HCT116 (cell line): ENCODE measurements around the gene HMGXB3. TPM values are rescaled to one million over a fixed set of nuclear protein-coding genes. Genes with fewer than 3 reads are reported as not detected.

Experiments
- ATAC-seq: fragments of 200-7000 bp; cut with Tn5 transposase; 2 replicates; pipeline ENCODE4 v1.9.1; 2020; ENCODE audit warnings: mild to moderate bottlenecking, moderate library complexity
- BruUV-seq: library from RNA; stranded (reverse); fragments of 400-500 nt; replicated peaks from 2 replicates; lab custom pipeline; 2021; lab: Mats Ljungman, UMichigan
- CTCF ChIA-PET: fragments of 300-600 bp; sonication (Branson Sonifier 250); formaldehyde crosslinking; loops from one replicate; lab custom pipeline; 2021; ENCODE audit warnings: antibody characterized with exemption; lab: Charles Lee
- POLR2A ChIA-PET: fragments of 300-600, 350-600 bp; sonication (Branson Sonifier 250); formaldehyde crosslinking; loops from one replicate; lab custom pipeline; 2021; ENCODE audit warnings: antibody characterized with exemption; lab: Charles Lee
- RAD21 ChIA-PET, 2 experiments: fragments of 300-600 bp; sonication (Branson Sonifier 250); formaldehyde crosslinking; loops; one replicate each; lab custom pipeline; 2023; ENCODE audit warnings: low total read pairs in 2 of 2; ENCODE audit not compliant: uncharacterized antibody in 2 of 2, unreplicated experiment in 2 of 2, low non-redundant PET in 1 of 2; lab: Charles Lee
- DNase-seq: peaks from one replicate; pipeline ENCODE4 v3.0.0-alpha.2; 2010; ENCODE audit warnings: low read depth, low spot score
- H2AFZ ChIP-seq: fragments of 200-600 bp; shearing (Covaris generic), sonication (generic); 2 replicates; pipeline ENCODE4 v1.6.1; 2017; ENCODE audit warnings: low read depth, mixed run types, mixed read lengths, antibody characterized with exemption, low read length; ENCODE audit not compliant: poor library complexity, severe bottlenecking
- H3K27ac ChIP-seq: 2 replicates; pipeline ENCODE4 v1.5.1; 2012; ENCODE audit warnings: low read depth, low read length
- H3K27me3 ChIP-seq: fragments of 200-600 bp; sonication (generic); 2 replicates; pipeline ENCODE4 v1.6.1; 2016; ENCODE audit warnings: mixed run types, low read length, mixed read lengths; ENCODE audit not compliant: insufficient read depth
- H3K36me3 ChIP-seq, 2 experiments: fragments of 200-500 bp in 1 of 2; fragments of 200-600 bp in 1 of 2; sonication (Bioruptor generic) in 1 of 2; sonication (generic) in 1 of 2; 2 replicates each; pipeline versions ENCODE4 v1.5.1 to v1.6.1; 2014 to 2016; ENCODE audit warnings: low read length in 2 of 2, inconsistent platforms in 1 of 2, mixed read lengths in 1 of 2, mixed run types in 1 of 2; ENCODE audit not compliant: insufficient read depth in 2 of 2, control insufficient read depth in 1 of 2
- H3K4me1 ChIP-seq, 2 experiments: fragments of 200-600 bp in 1 of 2; sonication (generic) in 1 of 2; 2 replicates each; pipeline versions ENCODE4 v1.5.1 to v1.6.1; 2012 to 2017; ENCODE audit warnings: low read length in 2 of 2, inconsistent platforms in 1 of 2, mild to moderate bottlenecking in 1 of 2, mixed read lengths in 1 of 2, mixed run types in 1 of 2, moderate library complexity in 1 of 2; ENCODE audit not compliant: insufficient read depth in 2 of 2, control insufficient read depth in 1 of 2
- H3K4me2 ChIP-seq: fragments of 200-600 bp; sonication (generic); 2 replicates; pipeline ENCODE4 v1.6.1; 2017; ENCODE audit warnings: mixed run types, low read length, mixed read lengths
- H3K4me3 ChIP-seq, 2 experiments: fragments of 200-600 bp in 1 of 2; sonication (generic) in 1 of 2; replicated peaks in 1 of 2; 2 replicates each; pipeline ENCODE4 v1.5.1; 2011 to 2016; ENCODE audit warnings: low read length in 2 of 2, control low read depth in 1 of 2, low read depth in 1 of 2, mild to moderate bottlenecking in 1 of 2, mixed read lengths in 1 of 2, mixed run types in 1 of 2
- H3K79me2 ChIP-seq: fragments of 200-600 bp; sonication (generic); 2 replicates; pipeline ENCODE4 v1.6.1; 2017; ENCODE audit warnings: mild to moderate bottlenecking, mixed run types, low read length, moderate library complexity, mixed read lengths; ENCODE audit not compliant: insufficient read depth
- H3K9ac ChIP-seq: fragments of 200-600 bp; sonication (generic); 2 replicates; pipeline ENCODE4 v1.6.1; 2016; ENCODE audit warnings: low read length, mixed read lengths
- H3K9me2 ChIP-seq: fragments of 200-600 bp; sonication (generic), shearing (Covaris generic); 2 replicates; pipeline ENCODE4 v1.6.1; 2017; ENCODE audit warnings: mixed run types, mild to moderate bottlenecking, moderate library complexity; ENCODE audit not compliant: insufficient read depth
- H3K9me3 ChIP-seq, 2 experiments: fragments of 200-500 bp in 1 of 2; fragments of 200-600 bp in 1 of 2; sonication (Bioruptor generic) in 1 of 2; sonication (generic) in 1 of 2; 2 replicates each; pipeline ENCODE4 v1.6.1; 2014 to 2017; ENCODE audit warnings: low read length in 2 of 2, mixed read lengths in 2 of 2, inconsistent platforms in 1 of 2, low read depth in 1 of 2, mild to moderate bottlenecking in 1 of 2, mixed run types in 1 of 2, moderate library complexity in 1 of 2; ENCODE audit not compliant: control insufficient read depth in 1 of 2, insufficient read depth in 1 of 2
- H4K20me1 ChIP-seq: fragments of 200-600 bp; sonication (generic), shearing (Covaris generic); 2 replicates; pipeline ENCODE4 v1.6.1; 2017; ENCODE audit warnings: mixed run types, mild to moderate bottlenecking, moderate library complexity; ENCODE audit not compliant: insufficient read depth
- ATF3 ChIP-seq: IDR thresholded peaks from 2 replicates; pipeline ENCODE4 v1.6.1; 2012
- CBX3 ChIP-seq: IDR thresholded peaks from 2 replicates; pipeline ENCODE4 v1.6.1; 2012; ENCODE audit warnings: low read depth
- CTCF ChIP-seq, 3 experiments: fragments of 200-600 bp in 1 of 3; sonication (generic) in 1 of 3; IDR thresholded peaks in 2 of 3; conservative IDR thresholded peaks in 1 of 3; 2 replicates each; pipeline ENCODE4 v1.5.1; 2012 to 2017; ENCODE audit warnings: low read depth in 2 of 3, low read length in 2 of 3, antibody characterized with exemption in 1 of 3, borderline replicate concordance in 1 of 3, control low read depth in 1 of 3, mild to moderate bottlenecking in 1 of 3, mixed read lengths in 1 of 3, mixed run types in 1 of 3, moderate library complexity in 1 of 3; ENCODE audit not compliant: insufficient read depth in 1 of 3
- EGR1 ChIP-seq: IDR thresholded peaks from 2 replicates; pipeline ENCODE4 v1.6.1; 2012; ENCODE audit warnings: low read depth
- ELF1 ChIP-seq: IDR thresholded peaks from 2 replicates; pipeline ENCODE4 v1.6.1; 2012; ENCODE audit warnings: low read depth, borderline replicate concordance
- EZH2 ChIP-seq: fragments of 200-600 bp; sonication (generic); IDR thresholded peaks from 2 replicates; pipeline ENCODE4 v1.6.1; 2017; ENCODE audit warnings: antibody characterized with exemption, mixed run types
- EZH2phosphoT487 ChIP-seq: fragments of 200-600 bp; IDR thresholded peaks from 2 replicates; pipeline ENCODE4 v1.6.1; 2018; ENCODE audit warnings: antibody characterized with exemption, borderline replicate concordance
- FOSL1 ChIP-seq: IDR thresholded peaks from 2 replicates; pipeline ENCODE4 v1.6.1; 2012; ENCODE audit warnings: low read depth
- POLR2A ChIP-seq: IDR thresholded peaks from 2 replicates; pipeline ENCODE4 v1.7.0; 2011; ENCODE audit warnings: borderline replicate concordance; ENCODE audit not compliant: insufficient read depth, insufficient read length; ENCODE audit errors: extremely low read depth
- POLR2AphosphoS5 ChIP-seq: IDR thresholded peaks from 2 replicates; pipeline ENCODE4 v1.6.1; 2011; ENCODE audit warnings: mild to moderate bottlenecking, low read depth, low read length, moderate library complexity
- RAD21 ChIP-seq: IDR thresholded peaks from 2 replicates; pipeline ENCODE4 v1.6.1; 2012; ENCODE audit warnings: low read depth, mild to moderate bottlenecking
- SIN3A ChIP-seq: IDR thresholded peaks from 2 replicates; pipeline ENCODE4 v1.6.1; 2012; ENCODE audit warnings: low read depth
- SRF ChIP-seq: IDR thresholded peaks from 2 replicates; pipeline ENCODE4 v1.6.1; 2012; ENCODE audit warnings: low read depth
- TCF7L2 ChIP-seq: IDR thresholded peaks from 2 replicates; pipeline ENCODE4 v1.7.0; 2011; ENCODE audit warnings: borderline replicate concordance, inconsistent platforms; ENCODE audit not compliant: insufficient read depth, insufficient read length; ENCODE audit errors: extremely low read depth
- YY1 ChIP-seq: IDR thresholded peaks from 2 replicates; pipeline ENCODE4 v1.6.1; 2011; ENCODE audit warnings: low read length, low read depth, moderate library complexity, mild to moderate bottlenecking; ENCODE audit not compliant: insufficient replicate concordance; ENCODE audit errors: extremely low read depth
- ZFX ChIP-seq: fragments of 450-650 bp; IDR thresholded peaks from 2 replicates; pipeline ENCODE4 v1.6.1; 2017
- ZNF274 ChIP-seq: fragments of 200-500 bp; sonication (Bioruptor generic); IDR thresholded peaks from 2 replicates; pipeline ENCODE4 v1.6.1; 2014; ENCODE audit warnings: mild to moderate bottlenecking, low read depth, low read length, inconsistent platforms
- intact Hi-C: fragments of 100-400 bp; cut with micrococcal nuclease; formaldehyde crosslinking; loops from 2 replicates; pipeline ENCODE4 v1.10.0; 2022
- total RNA-seq: library from RNA; stranded (reverse); gene quantifications from one replicate; pipeline ENCODE4 v1.2.1, GENCODE V29; 2021; ENCODE audit not compliant: unreplicated experiment
- TF ChIP-seq, protein P1 (sequence below): IDR thresholded peaks from 2 replicates; pipeline ENCODE4 v1.6.1; 2011; ENCODE audit warnings: mild to moderate bottlenecking, low read length, moderate library complexity; ENCODE audit not compliant: insufficient replicate concordance; ENCODE audit errors: extremely low read depth
- TF ChIP-seq, protein P2 (sequence below): IDR thresholded peaks from 2 replicates; pipeline ENCODE4 v1.6.1; 2012; ENCODE audit warnings: low read depth

Gene HMGXB3
- total RNA-seq, 1 experiment from 2014 or later = 41.8 TPM

- no peak overlapping the region for H3K4me3 ChIP-seq
- no peaks in the 10 kb centered on the region for H3K9me3 ChIP-seq
- no peak overlapping the region for H2AFZ ChIP-seq
- intact Hi-C loops = no loop called here
- H3K27me3 ChIP-seq = no peaks in the 10 kb centered on the region; the same call in 1 of the 2 replicates
- H4K20me1 ChIP-seq = no peaks in the 10 kb centered on the region
- H3K36me3 ChIP-seq = no peaks in the 10 kb centered on the region
- H3K4me1 ChIP-seq = no peaks in the 10 kb centered on the region
- ATAC-seq = no peak
- ChIA-PET CTCF (no interaction called here), RAD21 (no interaction called here), POLR2A (no interaction called here)
- no peaks in the 10 kb centered on the region for H3K79me2 ChIP-seq
- H3K9ac ChIP-seq = no peak overlapping the region
- no peak overlapping the region for H3K4me2 ChIP-seq
- no peaks in the 10 kb centered on the region for H3K9me2 ChIP-seq
- H3K27ac ChIP-seq = no peak overlapping the region
- DNase-seq = no peak
- BruUV-seq = no TSS peak
- TF ChIP-seq RAD21 (no peak), ZNF274 (no peak), EZH2phosphoT487 (no peak), TCF7L2 (no peak), EGR1 (no peak), CBX3 (no peak), ZFX (no peak), CTCF (IDR thresholded peaks at IDR 0.05 in 2 of 3, conservative IDR thresholded peaks at IDR 0.05 in 1 of 3; ENCODE audit: borderline replicate concordance in 1 of 3, insufficient read depth in 1 of 3, low read depth in 2 of 3, low read length in 2 of 3) (no peak), YY1 (no peak), ATF3 (no peak), EZH2 (no peak), POLR2A (no peak), POLR2AphosphoS5 (no peak), SIN3A (no peak), FOSL1 (no peak), ELF1 (no peak), SRF (no peak)
- TF ChIP-seq, protein P1, sequence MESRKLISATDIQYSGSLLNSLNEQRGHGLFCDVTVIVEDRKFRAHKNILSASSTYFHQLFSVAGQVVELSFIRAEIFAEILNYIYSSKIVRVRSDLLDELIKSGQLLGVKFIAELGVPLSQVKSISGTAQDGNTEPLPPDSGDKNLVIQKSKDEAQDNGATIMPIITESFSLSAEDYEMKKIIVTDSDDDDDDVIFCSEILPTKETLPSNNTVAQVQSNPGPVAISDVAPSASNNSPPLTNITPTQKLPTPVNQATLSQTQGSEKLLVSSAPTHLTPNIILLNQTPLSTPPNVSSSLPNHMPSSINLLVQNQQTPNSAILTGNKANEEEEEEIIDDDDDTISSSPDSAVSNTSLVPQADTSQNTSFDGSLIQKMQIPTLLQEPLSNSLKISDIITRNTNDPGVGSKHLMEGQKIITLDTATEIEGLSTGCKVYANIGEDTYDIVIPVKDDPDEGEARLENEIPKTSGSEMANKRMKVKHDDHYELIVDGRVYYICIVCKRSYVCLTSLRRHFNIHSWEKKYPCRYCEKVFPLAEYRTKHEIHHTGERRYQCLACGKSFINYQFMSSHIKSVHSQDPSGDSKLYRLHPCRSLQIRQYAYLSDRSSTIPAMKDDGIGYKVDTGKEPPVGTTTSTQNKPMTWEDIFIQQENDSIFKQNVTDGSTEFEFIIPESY = no peak
- TF ChIP-seq, protein P2, sequence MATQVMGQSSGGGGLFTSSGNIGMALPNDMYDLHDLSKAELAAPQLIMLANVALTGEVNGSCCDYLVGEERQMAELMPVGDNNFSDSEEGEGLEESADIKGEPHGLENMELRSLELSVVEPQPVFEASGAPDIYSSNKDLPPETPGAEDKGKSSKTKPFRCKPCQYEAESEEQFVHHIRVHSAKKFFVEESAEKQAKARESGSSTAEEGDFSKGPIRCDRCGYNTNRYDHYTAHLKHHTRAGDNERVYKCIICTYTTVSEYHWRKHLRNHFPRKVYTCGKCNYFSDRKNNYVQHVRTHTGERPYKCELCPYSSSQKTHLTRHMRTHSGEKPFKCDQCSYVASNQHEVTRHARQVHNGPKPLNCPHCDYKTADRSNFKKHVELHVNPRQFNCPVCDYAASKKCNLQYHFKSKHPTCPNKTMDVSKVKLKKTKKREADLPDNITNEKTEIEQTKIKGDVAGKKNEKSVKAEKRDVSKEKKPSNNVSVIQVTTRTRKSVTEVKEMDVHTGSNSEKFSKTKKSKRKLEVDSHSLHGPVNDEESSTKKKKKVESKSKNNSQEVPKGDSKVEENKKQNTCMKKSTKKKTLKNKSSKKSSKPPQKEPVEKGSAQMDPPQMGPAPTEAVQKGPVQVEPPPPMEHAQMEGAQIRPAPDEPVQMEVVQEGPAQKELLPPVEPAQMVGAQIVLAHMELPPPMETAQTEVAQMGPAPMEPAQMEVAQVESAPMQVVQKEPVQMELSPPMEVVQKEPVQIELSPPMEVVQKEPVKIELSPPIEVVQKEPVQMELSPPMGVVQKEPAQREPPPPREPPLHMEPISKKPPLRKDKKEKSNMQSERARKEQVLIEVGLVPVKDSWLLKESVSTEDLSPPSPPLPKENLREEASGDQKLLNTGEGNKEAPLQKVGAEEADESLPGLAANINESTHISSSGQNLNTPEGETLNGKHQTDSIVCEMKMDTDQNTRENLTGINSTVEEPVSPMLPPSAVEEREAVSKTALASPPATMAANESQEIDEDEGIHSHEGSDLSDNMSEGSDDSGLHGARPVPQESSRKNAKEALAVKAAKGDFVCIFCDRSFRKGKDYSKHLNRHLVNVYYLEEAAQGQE = no peak
These were observed 78.5 kb downstream of the HMGXB3 start for GRCh38 chr5:150078802-150079689.
